Activated CD4-positive, alpha-beta T cell treated with anti-CD3 and anti-CD28 coated beads for 4 hours (primary cell): ENCODE results near the gene RLN3.
"Not testable (repeated sequence)": the region's sequence is repeated elsewhere in the genome, so short reads cannot be mapped to it uniquely, and the experiment has no call there.

Source experiments
- DNase-seq, 2 donors: peaks; one replicate each; pipeline ENCODE4 v3.0.0-alpha.2; 2020

The RLN3 gene

DNA sequence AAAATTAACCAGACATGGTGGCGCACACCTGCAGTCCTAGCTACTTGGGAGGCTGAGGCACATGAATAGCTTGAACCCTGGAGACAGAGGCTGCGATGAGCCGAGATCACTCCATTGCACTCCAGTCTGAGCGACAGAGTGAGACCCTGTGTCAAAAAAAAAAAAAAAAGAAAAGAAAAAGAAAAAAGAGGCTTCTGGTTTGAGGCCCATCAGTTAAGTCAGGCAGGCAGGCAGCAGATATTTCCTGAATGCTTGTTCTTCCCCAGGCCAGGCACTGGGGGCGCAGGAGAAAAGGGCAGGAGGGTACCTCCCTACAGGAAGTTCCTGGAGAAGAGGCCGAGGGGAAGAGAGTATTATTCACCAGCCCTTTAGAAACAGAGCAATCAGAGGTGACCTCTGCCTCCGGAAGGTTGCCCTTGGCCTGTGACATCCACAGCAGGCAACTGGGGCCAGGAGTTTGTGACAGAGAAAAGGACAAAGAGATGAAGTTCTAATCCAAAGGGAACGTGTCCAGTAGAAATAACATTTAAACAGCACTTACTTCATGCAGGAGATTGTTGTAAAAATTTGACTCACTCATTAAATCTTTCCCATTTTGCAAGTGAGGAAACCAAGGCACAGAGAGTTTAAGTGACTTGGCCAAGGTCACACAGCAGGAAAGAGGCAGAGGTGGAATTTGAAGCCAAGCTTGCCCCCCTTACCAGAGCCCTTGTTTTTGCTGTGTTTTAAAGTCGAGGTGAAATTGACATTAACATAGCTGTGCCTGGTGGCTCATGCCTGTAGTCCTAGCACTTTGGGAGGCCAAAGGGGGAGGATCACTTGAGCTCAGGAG lies 4.3 kb upstream of the RLN3 start:
- no peak for DNase-seq

DNA sequence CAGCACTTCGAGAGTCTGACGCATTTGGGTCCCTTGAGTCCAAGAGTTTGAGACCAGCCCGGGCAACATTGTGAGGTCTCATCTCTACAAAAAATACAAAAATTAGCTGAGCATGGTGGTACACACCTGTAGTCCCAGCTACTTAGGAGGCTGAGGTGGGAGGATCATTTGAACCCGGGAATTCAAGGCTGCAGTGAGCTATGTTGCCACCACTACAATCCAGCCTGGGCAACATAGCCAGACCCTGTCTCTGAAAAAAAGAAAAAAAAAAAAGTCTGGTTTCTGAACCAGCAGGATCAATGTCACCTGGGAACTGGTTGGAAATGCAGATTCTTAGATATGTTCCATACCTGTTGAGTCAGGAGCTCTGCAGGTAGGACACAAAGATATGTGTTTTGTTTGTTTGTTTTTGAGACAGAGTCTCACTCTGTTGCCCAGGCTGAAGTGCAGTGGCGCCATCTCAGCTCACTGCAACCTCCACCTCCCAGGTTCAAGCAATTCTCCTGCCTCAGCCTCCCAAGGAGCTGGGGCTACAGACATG lies 1.2 kb upstream of the RLN3 start:
- not testable (repeated sequence) for DNase-seq

DNA sequence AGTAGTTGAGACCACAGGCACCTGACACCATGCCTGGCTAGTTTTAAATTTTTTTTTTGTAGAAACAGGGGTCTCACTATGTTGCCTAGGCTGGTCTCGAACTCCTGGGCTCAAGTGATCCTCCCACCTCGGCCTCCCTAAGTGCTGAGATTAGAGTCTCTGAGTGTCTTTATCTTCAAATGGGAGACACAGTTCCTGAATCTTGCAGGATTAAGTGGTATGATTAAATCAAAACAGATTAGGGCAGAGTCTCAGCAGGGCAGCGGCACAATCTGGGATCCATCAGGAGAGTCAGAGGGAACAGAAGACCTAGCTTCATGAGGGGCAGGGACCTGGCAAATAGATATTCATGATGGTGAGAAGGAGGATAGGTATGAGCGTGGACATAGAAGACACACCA lies 953 bp downstream of the RLN3 start:
- no peak for DNase-seq

DNA sequence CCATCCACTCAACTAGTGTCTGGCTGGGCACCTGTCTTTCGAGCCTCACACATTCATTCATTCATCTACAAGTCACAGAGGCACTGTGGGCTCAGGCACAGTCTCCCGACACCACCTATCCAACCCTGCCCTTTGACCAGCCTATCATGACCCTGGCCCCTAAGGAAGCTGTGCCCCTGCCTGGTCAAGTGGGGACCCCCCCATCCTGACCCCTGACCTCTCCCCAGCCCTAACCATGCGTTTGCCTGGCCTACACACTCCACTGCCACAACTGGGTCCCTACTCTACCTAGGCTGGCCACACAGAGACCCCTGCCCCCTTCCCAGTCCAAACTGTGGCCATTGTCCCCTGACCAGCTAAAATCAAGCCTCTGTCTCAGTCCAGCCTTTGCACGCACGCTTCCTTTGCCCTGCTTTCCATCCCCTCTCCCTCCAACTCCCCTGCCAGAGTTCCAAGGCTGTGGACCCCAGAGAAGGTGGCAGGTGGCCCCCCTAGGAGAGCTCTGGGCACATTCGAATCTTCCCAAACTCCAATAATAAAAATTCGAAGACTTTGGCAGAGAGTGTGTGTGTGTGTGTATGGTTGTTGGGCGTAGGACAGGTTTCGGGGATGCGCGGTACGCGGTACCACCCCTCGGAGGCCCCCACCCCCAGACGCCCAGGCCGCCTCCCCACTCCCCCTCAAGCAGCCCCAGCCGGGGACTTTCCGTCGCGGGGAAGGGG lies 3.2 kb downstream of the RLN3 start:
- peak; percentile 87 to 89 for DNase-seq

DNA sequence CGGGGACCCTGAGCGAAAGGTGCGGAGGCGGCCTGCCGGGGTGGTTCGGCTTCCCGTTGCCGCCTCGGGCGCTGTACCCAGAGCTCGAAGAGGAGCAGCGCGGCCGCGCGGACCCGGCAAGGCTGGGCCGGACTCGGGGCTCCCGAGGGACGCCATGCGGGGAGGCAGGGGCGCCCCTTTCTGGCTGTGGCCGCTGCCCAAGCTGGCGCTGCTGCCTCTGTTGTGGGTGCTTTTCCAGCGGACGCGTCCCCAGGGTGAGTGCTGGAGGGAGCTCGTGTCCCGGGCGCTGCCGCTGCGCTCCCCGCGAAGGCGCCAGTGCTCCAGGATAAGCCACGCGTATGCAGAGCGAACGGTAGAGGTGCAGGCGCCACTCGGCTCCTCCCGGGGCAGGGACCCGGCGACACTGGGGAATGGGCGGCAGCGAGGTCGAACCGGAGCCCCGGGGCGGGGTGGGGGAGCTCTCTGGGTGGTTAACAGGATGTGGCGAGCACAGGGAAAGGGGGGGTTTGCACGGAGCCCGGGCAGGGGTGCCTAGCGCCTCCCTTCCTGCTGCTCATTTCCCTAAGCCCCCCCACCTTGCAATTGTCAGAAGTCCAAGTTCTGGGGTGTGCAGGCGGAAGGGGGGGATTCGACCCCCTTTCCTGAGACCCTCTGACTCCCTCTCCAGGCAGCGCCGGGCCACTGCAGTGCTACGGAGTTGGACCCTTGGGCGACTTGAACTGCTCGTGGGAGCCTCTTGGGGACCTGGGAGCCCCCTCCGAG lies 4.0 kb downstream of the RLN3 start, which contains the start of gene IL27RA:
IL27RA (plus strand) TSS at position 44 of the 762 bp plus-strand sequence; CDS start at position 155, 111 bp downstream.
- peak; percentile 69 to 77 for DNase-seq

DNA sequence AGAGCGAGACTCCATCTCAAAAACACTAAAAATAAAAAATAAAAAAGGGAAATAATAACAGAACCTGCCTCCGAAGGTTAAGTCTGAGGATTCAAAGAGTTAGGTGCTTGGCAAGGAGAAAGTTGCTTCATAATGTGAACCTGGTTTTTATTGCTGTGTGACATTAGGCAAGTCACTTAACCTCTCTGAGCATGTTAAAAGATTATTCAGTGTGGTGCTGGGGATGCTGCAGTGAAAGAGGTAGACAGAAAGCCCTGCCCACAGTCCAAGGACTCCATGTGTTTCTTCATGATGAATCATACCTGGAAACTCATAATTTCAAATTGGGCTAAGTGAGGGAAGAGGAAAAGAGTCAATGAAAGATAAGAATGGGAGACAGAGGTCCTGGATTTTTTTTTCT lies 6.0 kb downstream of the RLN3 start:
- DNase-seq = no peak

DNA sequence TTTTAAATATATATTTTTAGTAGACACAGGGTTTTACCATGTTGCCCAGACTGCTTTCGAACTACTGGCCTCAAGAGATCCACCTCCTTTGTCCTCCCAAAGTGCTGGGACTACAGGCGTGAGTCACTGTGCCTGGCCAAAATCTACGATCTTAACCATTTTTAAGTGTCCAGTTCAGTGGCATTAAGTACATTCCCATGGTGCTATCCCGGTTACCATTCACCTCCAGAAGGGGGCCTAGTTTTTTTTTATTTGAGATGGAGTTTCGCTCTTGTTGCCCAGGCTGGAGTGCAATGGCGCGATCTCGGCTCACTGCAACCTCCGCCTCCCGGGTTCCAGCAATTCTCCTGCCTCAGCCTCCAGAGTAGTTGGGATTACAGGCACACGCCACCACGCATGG lies 7.2 kb downstream of the RLN3 start:
- DNase-seq = not testable (repeated sequence)

DNA sequence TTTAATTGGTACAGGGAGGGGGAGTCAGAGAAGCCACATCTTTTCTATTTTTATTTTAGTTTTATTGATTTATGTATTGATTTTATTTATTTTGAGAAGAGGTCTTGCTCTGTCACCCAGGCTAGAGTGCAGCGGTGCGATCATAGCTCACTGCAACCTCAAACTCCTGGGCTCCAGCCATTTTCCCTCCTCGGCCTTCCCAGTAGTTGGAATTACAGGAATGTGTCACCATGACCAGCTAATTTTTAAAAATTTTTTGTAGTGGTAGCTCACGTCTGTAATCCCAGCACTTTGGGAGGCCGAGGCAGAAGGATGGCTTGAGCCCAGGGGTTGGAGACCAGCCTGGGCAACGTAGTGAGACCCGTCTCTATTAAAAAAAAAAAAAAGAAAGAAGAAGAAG lies 7.8 kb downstream of the RLN3 start:
- DNase-seq = no peak

DNA sequence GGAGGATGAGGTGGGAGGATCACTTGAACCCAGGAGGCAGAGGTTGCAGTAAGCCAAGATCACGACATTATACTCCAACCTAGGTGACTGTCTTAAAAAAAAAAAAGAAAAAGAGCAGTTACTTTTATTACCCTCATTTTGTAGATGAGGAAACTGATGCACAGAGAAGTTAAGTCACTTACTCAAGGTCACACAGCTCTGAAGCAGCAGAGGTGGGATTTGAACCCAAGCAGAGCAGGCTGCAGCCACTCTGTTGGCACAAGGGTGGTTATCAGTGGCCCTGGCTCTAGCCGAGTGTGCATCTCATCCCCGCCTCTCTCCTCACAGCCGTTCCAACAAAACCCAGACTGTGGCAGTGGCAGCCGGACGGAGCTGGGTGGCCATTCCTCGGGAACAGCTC lies 11.2 kb downstream of the RLN3 start:
- DNase-seq = no peak

DNA sequence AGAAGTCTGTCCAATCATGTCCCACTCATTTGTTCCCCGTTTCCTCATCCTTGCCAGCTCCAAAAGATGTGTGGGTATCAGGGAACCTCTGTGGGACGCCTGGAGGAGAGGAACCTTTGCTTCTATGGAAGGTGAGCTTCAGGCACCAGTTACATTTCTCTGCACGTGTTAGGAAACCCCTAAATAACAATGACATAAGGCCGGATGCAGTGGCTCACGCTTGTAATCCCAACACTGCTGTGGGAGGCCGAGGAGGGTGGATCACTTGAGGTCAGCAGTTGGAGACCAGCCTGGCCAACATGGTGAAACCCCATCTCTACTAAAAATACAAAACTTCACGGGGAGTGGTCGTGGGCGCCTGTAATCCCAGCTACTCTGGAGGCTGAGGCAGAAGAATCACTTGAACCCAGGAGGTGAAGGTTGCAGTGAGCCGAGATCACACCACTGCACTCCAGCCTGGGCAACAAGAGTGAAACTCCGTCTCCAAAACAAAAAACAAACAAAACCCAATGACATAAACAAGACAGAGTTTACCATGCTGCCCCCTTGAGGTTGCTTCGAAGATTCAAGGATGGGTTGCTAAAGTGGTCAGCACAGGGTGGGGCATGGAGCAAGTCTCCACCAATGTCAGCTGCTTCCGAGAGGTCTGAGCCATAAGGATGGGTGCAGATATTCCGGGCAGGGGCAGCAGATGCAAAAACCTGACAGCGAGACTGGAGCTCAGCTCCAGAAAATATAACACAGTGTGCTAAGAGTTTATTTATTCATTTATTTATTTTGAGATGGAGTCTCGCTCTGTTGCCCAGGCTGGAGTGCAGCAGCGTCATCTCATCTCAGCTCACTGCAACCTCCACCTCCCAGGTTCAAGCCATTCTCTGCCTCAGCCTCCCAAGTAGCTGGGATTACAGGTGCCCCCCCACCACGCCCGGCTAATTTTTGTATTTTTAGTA lies 15.0 kb downstream of the RLN3 start:
- DNase-seq = peak in 1 of 2 donors; percentile 33

DNA sequence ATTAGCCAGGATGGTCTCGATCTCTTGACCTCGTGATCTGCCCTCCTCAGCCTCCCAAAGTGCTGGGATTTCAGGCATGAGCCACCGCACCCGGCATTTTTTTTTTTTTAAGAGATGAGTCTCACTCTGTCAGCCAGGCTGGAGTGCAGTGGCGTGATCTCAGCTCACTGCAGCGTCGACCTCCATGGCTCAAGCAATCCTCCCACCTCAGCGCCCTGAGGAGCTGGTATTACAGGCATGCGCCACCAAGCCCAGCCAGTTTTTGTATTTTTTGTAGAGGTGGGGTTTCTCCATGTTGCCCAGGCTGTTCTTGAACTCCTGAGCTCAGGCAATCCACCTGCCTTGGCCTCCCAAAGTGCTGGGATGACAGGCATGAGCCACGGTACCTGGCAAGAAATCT lies 19.9 kb downstream of the RLN3 start:
- DNase-seq = not testable (repeated sequence)

DNA sequence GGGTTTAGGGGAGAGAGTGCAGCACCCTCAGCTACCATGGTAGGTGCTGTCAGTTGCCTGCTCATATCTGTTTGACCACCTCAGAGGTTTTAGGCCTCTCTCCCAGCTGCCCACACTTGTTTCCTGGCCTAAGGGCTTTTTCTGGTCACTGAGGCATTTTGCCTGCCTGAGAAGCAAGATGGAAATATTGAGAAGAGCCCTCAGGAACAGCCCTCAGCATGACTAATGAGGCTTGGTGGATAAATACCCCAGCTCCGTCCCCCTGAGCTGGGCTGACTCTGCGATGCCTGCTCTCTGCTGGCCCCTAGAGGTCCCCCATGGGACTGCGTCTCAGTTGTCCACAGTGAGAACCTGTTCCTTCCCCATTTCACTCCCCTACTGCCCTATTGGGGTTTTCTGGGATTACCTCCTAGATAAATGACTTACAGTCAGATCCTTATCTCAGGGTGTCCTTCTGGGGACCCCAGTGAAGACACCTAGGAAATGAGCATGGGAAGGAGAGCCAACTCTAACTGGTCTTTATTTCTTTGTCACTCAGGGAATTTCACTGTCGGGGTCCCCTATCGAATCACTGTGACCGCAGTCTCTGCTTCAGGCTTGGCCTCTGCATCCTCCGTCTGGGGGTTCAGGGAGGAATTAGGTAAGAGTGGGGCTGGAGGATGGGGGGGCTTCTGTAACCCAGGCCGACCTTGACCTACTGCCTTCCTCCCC lies 20.6 kb downstream of the RLN3 start:
- DNase-seq = peak; percentile 66 to 84

DNA sequence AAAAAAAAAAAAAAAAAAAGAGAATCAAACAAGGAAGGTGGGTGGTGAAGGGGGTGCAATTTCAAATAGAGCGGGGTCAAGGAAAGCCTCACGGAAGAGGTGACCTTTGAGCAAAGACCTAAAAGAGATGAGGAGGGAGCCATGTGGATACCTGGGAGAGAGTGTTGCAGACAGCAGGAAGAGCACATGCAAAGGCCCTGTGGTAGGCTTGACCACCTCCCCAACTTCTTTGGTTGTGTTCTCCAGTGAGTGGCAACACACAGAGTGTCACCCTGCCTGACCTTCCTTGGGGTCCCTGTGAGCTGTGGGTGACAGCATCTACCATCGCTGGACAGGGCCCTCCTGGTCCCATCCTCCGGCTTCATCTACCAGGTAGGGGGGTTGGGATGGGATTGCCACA lies 22.6 kb downstream of the RLN3 start:
- no peak for DNase-seq

DNA sequence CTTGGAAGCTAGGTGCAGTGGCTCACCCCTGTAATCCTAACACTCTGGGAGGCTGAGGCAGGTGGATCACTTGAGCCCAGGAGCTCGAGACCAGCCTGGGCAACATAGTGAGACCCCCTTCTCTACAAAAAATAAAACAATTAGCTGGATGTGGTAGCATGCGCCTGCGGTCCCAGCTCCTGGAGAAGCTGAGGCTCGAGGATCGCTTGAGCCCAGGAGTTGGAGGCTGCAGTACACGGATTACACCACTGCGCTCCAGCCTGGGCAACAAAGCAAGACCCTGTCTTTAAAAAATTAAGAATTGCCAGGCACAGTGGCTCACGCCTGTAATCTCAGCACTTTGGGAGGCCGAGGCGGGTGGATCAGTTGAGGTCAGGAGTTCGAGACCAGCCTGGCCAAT lies 23.0 kb downstream of the RLN3 start:
- not testable (repeated sequence) for DNase-seq

DNA sequence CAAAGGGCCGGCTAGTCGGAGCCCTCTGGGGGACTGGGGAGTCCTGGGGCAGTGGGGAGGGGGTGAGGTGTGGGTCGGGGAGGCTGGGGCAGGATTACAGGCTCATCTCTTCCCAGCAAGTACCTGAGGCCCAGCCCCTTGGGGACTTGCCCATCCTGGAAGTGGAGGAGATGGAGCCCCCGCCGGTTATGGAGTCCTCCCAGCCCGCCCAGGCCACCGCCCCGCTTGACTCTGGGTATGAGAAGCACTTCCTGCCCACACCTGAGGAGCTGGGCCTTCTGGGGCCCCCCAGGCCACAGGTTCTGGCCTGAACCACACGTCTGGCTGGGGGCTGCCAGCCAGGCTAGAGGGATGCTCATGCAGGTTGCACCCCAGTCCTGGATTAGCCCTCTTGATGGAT lies 24.0 kb downstream of the RLN3 start:
- no peak for DNase-seq

DNA sequence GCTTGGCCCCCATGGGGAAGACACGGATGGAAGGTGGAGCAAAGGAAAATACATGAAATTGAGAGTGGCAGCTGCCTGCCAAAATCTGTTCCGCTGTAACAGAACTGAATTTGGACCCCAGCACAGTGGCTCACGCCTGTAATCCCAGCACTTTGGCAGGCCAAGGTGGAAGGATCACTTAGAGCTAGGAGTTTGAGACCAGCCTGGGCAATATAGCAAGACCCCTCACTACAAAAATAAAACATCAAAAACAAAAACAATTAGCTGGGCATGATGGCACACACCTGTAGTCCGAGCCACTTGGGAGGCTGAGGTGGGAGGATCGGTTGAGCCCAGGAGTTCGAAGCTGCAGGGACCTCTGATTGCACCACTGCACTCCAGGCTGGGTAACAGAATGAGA lies 24.5 kb downstream of the RLN3 start:
- no peak for DNase-seq

DNA sequence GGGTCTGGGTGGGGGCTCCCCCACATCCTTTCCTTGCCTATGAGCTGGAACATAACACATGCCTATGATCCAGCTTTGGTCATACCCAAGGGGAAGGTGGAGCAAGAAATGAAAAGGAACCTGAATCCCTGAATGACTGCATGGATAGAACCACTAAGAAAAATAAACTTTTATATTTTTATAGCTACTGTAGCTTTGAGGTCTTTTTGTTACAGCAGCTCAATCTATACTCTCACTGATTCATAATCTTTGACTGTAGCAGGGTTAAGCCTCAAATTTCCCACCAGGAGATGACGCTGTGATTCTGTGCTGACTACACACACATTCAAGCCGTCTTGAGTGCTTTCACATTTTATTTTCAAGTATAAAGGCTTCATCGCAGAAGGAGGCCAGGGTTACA lies 25.1 kb downstream of the RLN3 start:
- DNase-seq = no peak

DNA sequence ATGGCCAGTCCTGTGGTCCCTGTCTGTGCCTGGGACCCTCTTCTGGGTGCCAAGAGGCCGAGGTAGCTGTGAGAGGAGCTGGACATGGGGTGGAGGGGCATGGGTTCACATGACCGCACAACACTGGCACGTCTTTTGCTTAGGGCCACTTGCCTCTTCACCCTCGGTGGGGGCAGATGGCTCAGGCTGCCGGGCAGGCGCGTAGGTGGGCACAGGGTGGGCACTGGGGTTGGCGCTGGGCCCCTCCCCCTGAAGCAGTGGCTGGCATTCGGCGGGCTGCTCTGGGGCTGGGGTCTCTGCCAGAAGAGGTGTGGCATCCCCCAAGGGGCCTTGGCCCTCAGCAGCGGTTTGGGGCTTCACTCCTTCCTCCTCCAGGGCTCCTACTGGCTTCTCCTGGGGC lies 25.6 kb downstream of the RLN3 start:
- DNase-seq = no peak

DNA sequence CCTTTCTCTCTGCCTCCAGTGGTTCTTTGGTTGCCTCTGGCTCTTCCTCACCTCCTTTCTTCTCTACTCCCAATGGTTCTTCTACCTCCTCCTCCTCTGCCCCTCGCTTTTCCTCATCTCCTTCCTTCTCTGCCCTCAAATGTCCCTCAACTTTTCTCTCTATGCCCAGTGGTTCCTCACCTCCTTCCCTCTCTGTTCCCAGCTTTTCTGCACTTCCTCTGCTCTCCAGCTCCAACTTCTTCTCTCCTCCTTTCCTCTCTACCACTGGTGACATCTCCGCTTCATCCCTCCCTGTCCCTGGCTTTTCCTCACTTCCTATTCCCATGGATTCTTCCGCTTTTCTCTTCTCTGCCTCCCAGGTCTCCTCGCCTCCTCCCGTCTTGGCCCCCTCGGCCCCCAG lies 26.2 kb downstream of the RLN3 start:
- no peak for DNase-seq

DNA sequence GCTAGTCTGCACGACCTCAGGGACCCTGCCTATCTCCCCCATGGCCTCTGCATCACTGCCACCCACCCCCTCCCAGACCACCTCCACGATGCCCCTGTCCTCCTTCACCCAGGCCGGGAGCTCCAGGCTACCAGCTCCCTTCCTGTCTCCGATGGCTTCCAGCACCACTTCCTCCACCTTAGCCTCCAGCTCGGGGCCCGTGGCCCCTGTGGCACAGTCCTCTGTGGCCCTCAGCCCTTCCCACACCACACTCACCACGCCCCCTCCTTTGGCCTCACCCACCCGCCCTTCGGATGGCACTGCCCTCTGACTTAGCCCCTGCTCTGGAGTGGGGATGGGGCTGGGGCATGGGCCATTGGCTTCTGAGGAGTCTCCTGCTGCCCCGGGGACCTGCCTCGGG lies 26.8 kb downstream of the RLN3 start:
- DNase-seq = no peak

DNA sequence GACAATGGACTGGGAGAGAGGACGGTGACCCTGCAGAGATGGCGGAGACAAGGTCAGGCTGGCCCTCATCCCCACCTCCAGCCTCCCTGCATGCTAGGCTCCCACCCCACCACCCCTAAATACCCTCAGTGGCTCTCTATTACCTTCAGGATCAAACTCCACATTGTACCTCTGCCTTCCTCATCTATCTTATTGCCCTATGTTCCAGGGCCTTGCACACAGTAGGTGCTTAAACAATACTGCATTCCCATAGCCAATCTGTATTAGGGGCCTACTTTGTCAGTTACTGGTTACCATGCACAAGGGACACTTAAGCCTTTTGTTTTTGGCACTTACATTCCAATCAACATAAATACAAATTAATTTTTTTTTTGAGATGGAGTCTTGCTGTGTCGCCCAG lies 27.4 kb downstream of the RLN3 start:
- no peak for DNase-seq
